SK-N-SH treated with all-trans-retinoic acid at 6 μM for 48 hours (cell line): ENCODE measurements around the gene MESD.

ENCODE experiments used
- ARNTL ChIP-seq: fragments of 450-650 bp; formaldehyde crosslinking; IDR thresholded peaks from 2 replicates; pipeline ENCODE4 v1.5.0; 2020; ENCODE audit warnings: low read depth, mild to moderate bottlenecking, moderate library complexity, borderline replicate concordance
- CREB5 ChIP-seq: fragments of 250-450 bp; sonication (Bioruptor Pico); IDR thresholded peaks from 2 replicates; pipeline ENCODE4 v1.5.1; 2020; ENCODE audit warnings: low read depth, mild to moderate bottlenecking, moderate library complexity
- CSDC2 ChIP-seq: fragments of 250-450 bp; sonication (Bioruptor Pico); IDR thresholded peaks from 2 replicates; pipeline ENCODE4 v1.5.0; 2020; ENCODE audit warnings: mild to moderate bottlenecking, moderate library complexity
- ISL1 ChIP-seq: fragments of 250-450 bp; sonication (Bioruptor Pico); IDR thresholded peaks from 2 replicates; pipeline ENCODE4 v2.1.2; 2022; ENCODE audit warnings: mild to moderate bottlenecking, moderate library complexity
- OSR1 ChIP-seq: fragments of 250-450 bp; sonication (Bioruptor Pico); IDR thresholded peaks from 2 replicates; pipeline ENCODE4 v1.8.0; 2022; ENCODE audit warnings: moderate library complexity, mild to moderate bottlenecking, inconsistent platforms
- PATZ1 ChIP-seq: fragments of 250-450 bp; sonication (Bioruptor Pico); IDR thresholded peaks from 2 replicates; pipeline ENCODE4 v1.8.0; 2020; ENCODE audit warnings: mild to moderate bottlenecking, moderate library complexity, borderline replicate concordance
- RARB ChIP-seq: fragments of 250-450 bp; sonication (Bioruptor Pico); IDR thresholded peaks from 2 replicates; pipeline ENCODE4 v1.8.0; 2021; ENCODE audit warnings: mild to moderate bottlenecking, moderate library complexity
- ZC3H10 ChIP-seq: fragments of 250-450 bp; sonication (Bioruptor Pico); IDR thresholded peaks from 2 replicates; pipeline ENCODE4 v1.5.1; 2021; ENCODE audit warnings: mild to moderate bottlenecking, moderate library complexity
- ZFP3 ChIP-seq: fragments of 250-450 bp; sonication (Bioruptor Pico); IDR thresholded peaks from 2 replicates; pipeline ENCODE4 v1.5.0; 2020; ENCODE audit warnings: mild to moderate bottlenecking, moderate library complexity
- ZFP30 ChIP-seq: fragments of 450-650 bp; formaldehyde crosslinking; IDR thresholded peaks from 2 replicates; pipeline ENCODE4 v1.5.0; 2022; ENCODE audit warnings: mild to moderate bottlenecking, moderate library complexity
- ZNF70 ChIP-seq: fragments of 450-650 bp; formaldehyde crosslinking; IDR thresholded peaks from 2 replicates; pipeline ENCODE4 v1.5.0; 2020; ENCODE audit warnings: mild to moderate bottlenecking, moderate library complexity

DNA sequence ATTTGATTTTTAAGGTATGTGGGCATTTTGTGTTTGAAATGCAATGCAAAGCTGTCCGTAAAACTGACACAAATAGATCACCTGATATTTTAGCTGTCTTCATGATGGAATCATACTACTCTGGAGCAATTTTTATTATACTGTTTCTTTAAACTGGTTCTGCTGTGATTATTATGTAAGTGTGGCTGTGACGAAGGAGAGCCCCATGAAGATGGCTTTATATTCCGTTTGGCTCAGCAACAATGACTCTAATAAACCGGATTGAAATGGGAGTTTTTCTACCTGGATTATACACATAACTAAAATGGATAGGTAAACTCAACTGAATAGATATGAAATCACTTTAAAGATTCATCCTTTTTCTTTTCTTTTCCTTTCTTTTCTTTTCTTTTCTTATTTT is 20.5 kb upstream of the MESD start:
- no peak for TF ChIP-seq CSDC2 (CRISPR knock-in tag)
- TF ChIP-seq ZFP3 (CRISPR knock-in tag) = no peak
- no peak for TF ChIP-seq PATZ1 (CRISPR knock-in tag)
- TF ChIP-seq RARB (CRISPR knock-in tag) = no peak
- no peak for TF ChIP-seq ARNTL
- no peak for TF ChIP-seq ISL1 (CRISPR knock-in tag)
- TF ChIP-seq OSR1 = no peak
- TF ChIP-seq ZC3H10 (CRISPR knock-in tag) = no peak
- no peak for TF ChIP-seq ZNF70 (CRISPR knock-in tag)
- no peak for TF ChIP-seq ZFP30
- no peak for TF ChIP-seq CREB5 (CRISPR knock-in tag)
